GM12872 (cell line): ENCODE data around the gene NDUFA11.

ENCODE experiments used
- CTCF ChIP-seq: IDR thresholded peaks from 3 replicates; pipeline ENCODE4 v1.5.1; 2011; ENCODE audit warnings: low read depth, mild to moderate bottlenecking, low read length, moderate library complexity; ENCODE audit not compliant: insufficient read depth

NDUFA11 gene

DNA sequence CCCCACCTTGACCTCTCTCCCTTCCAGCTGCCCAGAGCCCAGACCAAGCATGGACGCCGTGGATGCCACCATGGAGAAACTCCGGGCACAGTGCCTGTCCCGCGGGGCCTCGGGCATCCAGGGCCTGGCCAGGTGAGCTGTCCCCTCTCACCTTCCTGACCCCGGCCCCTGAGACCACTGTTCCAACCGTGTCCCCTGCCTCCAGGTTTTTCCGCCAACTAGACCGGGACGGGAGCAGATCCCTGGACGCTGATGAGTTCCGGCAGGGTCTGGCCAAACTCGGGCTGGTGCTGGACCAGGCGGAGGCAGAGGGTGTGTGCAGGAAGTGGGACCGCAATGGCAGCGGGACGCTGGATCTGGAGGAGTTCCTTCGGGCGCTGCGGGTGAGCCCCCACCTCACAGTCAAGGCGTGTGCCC, 10.8 kb upstream of the NDUFA11 start:
- TF ChIP-seq CTCF: no peak

GRCh38 chr19:5913739-5914357, 10.3 kb upstream of the NDUFA11 start, which contains the start of gene CAPS:
Gene CAPS (plus strand): TSS chr19:5914254. CDS start chr19:5914407, 153 bp downstream.
- TF ChIP-seq CTCF: no peak

DNA sequence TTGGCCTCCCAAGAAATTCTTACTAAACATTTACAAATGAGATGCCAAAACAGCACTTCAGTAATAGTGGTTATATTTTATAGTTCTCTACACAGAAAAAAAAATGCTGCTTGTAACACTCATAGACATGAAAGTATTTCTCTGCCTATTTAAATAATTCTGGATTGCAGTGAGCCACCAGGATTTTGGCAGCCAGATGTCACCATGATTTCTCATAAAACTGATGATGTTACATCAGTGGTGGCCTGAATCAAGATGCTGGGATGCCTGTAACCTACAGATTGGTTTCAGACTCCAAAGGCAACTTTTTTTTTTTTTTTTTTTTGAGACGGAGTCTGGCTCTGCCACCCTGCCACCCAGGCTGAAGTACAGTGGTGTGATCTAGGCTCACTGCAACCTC, 7.8 kb upstream of the NDUFA11 start:
- TF ChIP-seq CTCF: no peak

DNA sequence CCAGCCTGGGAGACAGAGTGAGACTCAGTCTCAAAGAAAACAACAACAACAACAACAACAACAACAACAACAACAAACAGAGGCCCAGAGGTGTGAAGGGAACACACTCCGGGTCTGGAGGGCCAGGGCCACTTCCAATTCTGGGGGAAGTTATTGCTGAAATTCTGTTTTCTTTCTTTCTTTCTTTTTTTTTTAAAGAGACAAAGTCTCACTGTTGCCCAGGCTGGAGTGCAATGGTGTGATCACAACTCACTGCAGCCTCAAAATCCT, 7.0 kb upstream of the NDUFA11 start:
- TF ChIP-seq CTCF: no peak

DNA sequence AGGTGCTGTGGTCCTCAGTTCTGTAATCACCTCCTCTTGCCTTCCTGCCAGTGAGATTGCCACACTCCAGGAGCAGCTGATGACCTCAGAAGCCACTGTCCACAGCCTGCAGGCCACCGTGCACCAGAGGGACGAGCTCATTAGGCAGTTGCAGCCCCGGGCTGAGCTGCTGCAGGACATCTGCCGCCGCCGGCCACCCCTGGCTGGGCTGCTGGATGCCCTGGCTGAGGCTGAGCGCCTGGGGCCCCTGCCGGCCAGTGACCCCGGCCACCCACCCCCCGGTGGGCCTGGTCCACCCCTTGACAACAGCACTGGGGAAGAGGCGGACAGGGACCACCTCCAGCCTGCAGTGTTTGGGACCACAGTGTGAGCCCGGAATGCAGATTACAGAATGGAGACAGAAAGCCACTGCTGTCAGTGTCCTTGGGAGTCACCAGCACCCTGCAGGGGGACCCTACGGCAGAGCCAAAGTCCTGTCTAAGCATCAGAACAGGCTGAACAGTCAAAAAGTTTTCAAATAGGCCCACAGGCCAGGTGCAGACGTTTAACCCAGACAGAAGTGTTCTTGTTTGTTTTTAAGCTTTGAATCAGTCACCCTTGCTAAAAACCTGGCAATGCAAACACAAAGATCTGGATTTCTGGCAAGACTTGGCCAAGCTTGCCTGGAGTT, 5.3 kb upstream of the NDUFA11 start:
- no peak for TF ChIP-seq CTCF

GRCh38 chr19:5907241-5907640, 3.7 kb upstream of the NDUFA11 start:
- TF ChIP-seq CTCF: no peak

DNA sequence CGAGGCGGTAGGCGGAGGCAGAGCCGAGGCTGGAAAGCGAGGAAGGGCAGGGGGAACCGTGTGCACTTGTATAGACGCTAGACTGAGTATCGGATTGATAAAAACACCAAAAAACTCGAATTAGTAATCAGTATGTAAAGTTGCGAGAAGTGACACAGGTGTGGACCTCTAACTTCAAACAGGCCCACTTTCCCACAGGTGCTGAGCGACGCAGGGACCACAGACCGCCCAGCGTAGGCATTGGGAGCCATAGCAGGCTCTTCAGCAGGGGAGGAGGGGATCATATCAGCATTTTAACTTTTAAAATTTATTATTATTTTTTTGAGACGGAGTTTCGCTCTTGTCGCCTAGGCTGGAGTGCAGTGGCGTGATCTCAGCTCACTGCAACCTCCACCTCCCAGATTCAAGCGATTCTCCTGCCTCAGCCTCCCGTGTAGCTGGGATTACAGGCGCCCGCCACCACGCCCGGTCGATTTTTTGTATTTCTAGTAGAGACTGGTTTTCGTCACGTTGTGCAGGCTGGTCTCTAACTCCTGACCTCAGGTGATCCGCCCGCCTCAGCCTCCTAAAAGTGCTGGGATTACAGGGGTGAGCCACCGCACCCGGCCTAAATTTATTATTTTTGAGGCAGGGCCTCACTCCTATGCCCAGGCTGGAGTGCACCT, 1.7 kb upstream of the NDUFA11 start:
- no peak for TF ChIP-seq CTCF
